Mesothelial cell of epicardium (in vitro differentiated cells): ENCODE measurements around the gene ITGBL1. TPM values are rescaled to one million over a fixed set of nuclear protein-coding genes. Genes with fewer than 3 reads are reported as not detected.

Experiments used
- DNase-seq, 2 experiments: peaks; one replicate each; pipeline ENCODE4 v3.0.0; 2021; ENCODE audit warnings: low spot score in 2 of 2; ENCODE audit not compliant: unreplicated experiment in 2 of 2
- H3K27ac Mint-ChIP-seq: 2 replicates; pipeline ENCODE4 v1.8.0; 2021; ENCODE audit warnings: mixed read lengths
- H3K27me3 Mint-ChIP-seq: 2 replicates; pipeline ENCODE4 v1.8.0; 2021; ENCODE audit warnings: low read depth, mixed read lengths
- H3K36me3 Mint-ChIP-seq: 2 replicates; pipeline ENCODE4 v1.8.0; 2021; ENCODE audit warnings: mixed read lengths
- H3K4me1 Mint-ChIP-seq: 2 replicates; pipeline ENCODE4 v1.8.0; 2021; ENCODE audit warnings: mixed read lengths
- H3K4me3 Mint-ChIP-seq: 2 replicates; pipeline ENCODE4 v1.8.0; 2021; ENCODE audit warnings: mild to moderate bottlenecking, moderate library complexity, mixed read lengths
- H3K9me3 Mint-ChIP-seq: 2 replicates; pipeline ENCODE4 v1.8.0; 2021; ENCODE audit warnings: mixed read lengths
- total RNA-seq: library from RNA; stranded (reverse); gene quantifications from 3 replicates; pipeline ENCODE4 v1.2.1, GENCODE V29; 2021
- TF ChIP-seq, protein P1 (sequence below): fragments of 200-600 bp; sonication (generic); IDR thresholded peaks from one replicate; pipeline ENCODE4 v1.5.0; 2021; ENCODE audit warnings: antibody characterized with exemption; ENCODE audit not compliant: unreplicated experiment

ITGBL1 gene
- total RNA-seq, 1 donor from 2014 or later = 0.07 TPM

DNA sequence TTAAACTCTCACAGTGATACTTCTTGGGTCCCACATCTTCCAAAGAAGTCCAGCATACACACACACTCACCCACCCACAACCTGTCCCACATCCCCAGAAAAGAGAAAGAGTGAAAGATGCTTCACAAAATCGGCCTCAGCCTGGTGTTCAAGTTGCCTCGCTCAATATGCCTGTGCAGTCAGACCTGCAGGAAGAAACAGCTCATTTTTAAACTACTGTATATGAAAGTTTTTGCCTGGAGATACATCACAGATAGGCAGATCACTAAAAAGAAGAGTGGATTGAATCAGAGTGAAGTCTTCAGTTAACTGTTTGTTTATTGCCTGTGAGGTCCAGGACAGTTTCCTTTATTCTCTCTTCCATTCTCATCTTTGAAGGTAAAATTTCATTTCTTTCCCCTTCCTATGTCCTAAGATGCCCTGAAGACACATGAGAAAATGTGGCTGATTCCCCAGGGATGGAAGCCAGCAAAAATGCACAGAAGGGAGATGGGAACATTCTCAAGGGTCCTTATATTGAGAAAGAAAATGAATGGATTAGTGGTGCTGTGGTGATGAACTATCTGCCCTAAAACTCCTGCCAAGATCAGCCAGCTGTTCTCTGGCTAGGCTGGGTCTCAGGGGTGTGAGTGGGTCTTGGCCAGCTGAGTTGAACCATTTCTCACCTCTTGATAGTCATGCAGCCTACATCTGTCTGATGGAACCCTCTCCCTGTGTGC is 259.0 kb downstream of the ITGBL1 start:
- no peak for DNase-seq
- Mint-ChIP-seq H3K4me1 (no peaks in the 10 kb centered on the region), H3K36me3 (no peaks in the 10 kb centered on the region), H3K27me3 (peaks cover 7% of the 10 kb centered on the region), H3K9me3 (no peaks in the 10 kb centered on the region), H3K27ac (no peak overlapping the region), H3K4me3 (no peak overlapping the region)
- TF ChIP-seq, protein P1, sequence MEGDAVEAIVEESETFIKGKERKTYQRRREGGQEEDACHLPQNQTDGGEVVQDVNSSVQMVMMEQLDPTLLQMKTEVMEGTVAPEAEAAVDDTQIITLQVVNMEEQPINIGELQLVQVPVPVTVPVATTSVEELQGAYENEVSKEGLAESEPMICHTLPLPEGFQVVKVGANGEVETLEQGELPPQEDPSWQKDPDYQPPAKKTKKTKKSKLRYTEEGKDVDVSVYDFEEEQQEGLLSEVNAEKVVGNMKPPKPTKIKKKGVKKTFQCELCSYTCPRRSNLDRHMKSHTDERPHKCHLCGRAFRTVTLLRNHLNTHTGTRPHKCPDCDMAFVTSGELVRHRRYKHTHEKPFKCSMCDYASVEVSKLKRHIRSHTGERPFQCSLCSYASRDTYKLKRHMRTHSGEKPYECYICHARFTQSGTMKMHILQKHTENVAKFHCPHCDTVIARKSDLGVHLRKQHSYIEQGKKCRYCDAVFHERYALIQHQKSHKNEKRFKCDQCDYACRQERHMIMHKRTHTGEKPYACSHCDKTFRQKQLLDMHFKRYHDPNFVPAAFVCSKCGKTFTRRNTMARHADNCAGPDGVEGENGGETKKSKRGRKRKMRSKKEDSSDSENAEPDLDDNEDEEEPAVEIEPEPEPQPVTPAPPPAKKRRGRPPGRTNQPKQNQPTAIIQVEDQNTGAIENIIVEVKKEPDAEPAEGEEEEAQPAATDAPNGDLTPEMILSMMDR = no peak

DNA sequence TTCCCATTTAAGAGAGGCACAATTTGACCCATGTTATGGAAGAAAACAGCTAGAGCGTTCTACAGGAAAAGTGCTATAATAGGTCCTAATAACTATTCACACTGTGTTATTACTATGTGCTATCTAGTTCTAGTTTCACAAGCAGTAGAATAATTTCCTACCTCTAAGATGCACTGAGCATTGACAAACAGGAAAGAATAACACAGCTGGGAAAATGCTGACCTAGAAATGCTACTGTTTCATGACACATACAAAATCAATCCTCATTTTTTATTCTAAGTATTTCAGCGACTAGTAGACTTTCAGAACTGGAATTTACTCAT is 259.5 kb downstream of the ITGBL1 start:
- TF ChIP-seq, protein P1 = no peak
- Mint-ChIP-seq H3K27ac (no peak overlapping the region), H3K27me3 (peaks cover 7% of the 10 kb centered on the region), H3K36me3 (no peaks in the 10 kb centered on the region), H3K9me3 (no peaks in the 10 kb centered on the region), H3K4me3 (no peak overlapping the region), H3K4me1 (no peaks in the 10 kb centered on the region)
- DNase-seq = no peak

DNA sequence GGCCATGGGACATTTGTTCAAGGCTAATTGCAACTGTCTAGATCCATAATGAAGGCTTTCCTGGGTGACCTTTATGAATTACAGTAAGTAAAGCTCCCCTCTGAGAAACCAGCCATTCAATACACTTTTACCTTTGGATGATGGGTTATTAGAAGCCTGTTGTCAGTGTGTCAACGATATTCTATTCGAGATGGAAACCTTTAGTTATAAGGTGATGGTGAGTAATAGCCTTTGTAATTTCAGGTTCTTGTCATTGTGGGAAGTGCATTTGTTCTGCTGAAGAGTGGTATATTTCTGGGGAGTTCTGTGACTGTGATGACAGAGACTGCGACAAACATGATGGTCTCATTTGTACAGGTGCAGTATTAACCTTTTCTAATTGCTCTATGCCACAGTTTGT is 261.7 kb downstream of the ITGBL1 start:
- no peak overlapping the region for H3K4me3 Mint-ChIP-seq
- H3K36me3 Mint-ChIP-seq = no peaks in the 10 kb centered on the region
- H3K4me1 Mint-ChIP-seq = no peaks in the 10 kb centered on the region
- no peaks in the 10 kb centered on the region for H3K9me3 Mint-ChIP-seq
- H3K27ac Mint-ChIP-seq = no peak overlapping the region
- H3K27me3 Mint-ChIP-seq = peaks cover 7% of the 10 kb centered on the region
- no peak for DNase-seq
- TF ChIP-seq, protein P1 = no peak

DNA sequence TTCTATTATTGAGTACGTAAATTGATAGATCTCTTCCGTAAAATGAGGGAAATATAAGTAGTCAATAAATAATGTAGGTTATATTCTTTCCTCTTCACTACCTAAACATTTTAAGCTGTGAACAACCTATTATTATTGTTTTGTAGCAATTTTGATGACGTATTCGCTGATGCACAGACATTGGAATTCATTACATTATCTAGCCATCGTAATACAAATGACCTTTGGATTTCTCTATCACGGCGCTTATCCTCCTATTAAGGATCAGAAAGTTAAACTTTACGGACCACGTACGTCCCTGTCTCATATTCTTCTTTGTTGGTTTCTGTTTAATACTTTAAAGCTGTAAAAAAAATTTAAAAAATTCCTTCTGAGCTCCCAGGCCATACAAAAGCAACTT is 264.9 kb downstream of the ITGBL1 start:
- H3K27ac Mint-ChIP-seq = no peak overlapping the region
- H3K9me3 Mint-ChIP-seq = no peaks in the 10 kb centered on the region
- H3K4me3 Mint-ChIP-seq = no peak overlapping the region
- DNase-seq = no peak
- no peaks in the 10 kb centered on the region for H3K36me3 Mint-ChIP-seq
- TF ChIP-seq, protein P1 = no peak
- H3K4me1 Mint-ChIP-seq = no peaks in the 10 kb centered on the region
- peaks cover 3% of the 10 kb centered on the region for H3K27me3 Mint-ChIP-seq

DNA sequence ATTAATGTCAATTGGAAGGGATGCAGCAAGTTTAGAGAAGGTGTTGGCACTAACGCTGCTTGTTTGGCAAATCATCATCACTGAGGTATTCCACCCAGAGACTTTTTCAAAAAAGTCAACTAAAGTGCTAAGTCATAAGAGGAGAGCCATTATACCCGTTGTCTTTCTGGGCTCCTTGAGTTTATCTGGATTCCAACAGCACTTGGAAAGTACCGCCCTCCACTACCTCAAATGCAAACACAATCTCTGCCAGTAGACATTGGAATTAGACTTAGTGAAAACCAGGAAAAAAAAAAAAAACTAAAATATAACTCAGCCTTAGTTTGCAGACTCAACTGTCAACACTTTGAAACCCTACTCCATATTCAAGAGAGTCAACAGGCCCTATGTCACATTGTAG is 266.0 kb downstream of the ITGBL1 start:
- Mint-ChIP-seq H3K27ac (no peak overlapping the region), H3K36me3 (no peaks in the 10 kb centered on the region), H3K27me3 (no peaks in the 10 kb centered on the region), H3K4me3 (no peak overlapping the region), H3K9me3 (no peaks in the 10 kb centered on the region), H3K4me1 (no peaks in the 10 kb centered on the region)
- no peak for DNase-seq
- TF ChIP-seq, protein P1 = no peak

DNA sequence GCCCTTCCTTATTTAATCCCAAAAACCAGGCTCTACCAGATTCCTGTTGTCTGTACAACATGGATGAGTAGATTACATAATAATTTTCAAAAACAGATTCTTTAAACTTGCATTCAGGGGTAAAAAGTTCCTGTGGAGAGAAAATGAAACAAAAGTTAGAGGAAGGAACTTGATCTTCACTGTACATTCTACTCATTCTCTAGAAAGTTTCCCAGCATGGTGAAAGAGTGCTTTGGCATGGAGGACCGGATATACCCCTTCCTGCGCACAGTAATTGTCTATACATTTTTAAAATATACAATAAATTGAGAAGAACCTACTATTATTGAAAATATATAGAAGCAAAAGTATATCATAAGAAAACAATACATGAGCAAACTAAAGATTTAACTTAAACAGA is 274.2 kb downstream of the ITGBL1 start:
- DNase-seq = no peak
- TF ChIP-seq, protein P1 = no peak
- Mint-ChIP-seq H3K4me1 (no peaks in the 10 kb centered on the region), H3K27me3 (peaks cover 6% of the 10 kb centered on the region), H3K36me3 (no peaks in the 10 kb centered on the region), H3K27ac (no peak overlapping the region), H3K9me3 (no peaks in the 10 kb centered on the region), H3K4me3 (no peak overlapping the region)
